PFSK-1 (cell line): ENCODE measurements around the gene RBMS3.

Experiments
- FOXP2 ChIP-seq: optimal IDR thresholded peaks from 2 replicates; pipeline ENCODE3; 2011; ENCODE audit warnings: borderline replicate concordance, control low read depth, inconsistent platforms; ENCODE audit not compliant: insufficient read depth; ENCODE audit errors: extremely low read length, extremely low read depth
- POLR2AphosphoS5 ChIP-seq: IDR thresholded peaks from 2 replicates; pipeline ENCODE4 v1.6.1; 2012; ENCODE audit warnings: low read depth, mild to moderate bottlenecking, control low read depth, low read length, moderate library complexity
- REST ChIP-seq, 2 experiments: IDR thresholded peaks; 2 replicates each; pipeline versions ENCODE4 v1.6.1 to v1.8.0; 2011 to 2012; ENCODE audit warnings: low read depth in 2 of 2, low read length in 2 of 2, control low read depth in 1 of 2, inconsistent platforms in 1 of 2, mild to moderate bottlenecking in 1 of 2, moderate library complexity in 1 of 2; ENCODE audit not compliant: insufficient read depth in 1 of 2
- SIN3A ChIP-seq: IDR thresholded peaks from 2 replicates; pipeline ENCODE4 v1.6.1; 2012; ENCODE audit warnings: mild to moderate bottlenecking, low read length, moderate library complexity, borderline replicate concordance; ENCODE audit not compliant: insufficient read depth
- TAF1 ChIP-seq: IDR thresholded peaks from 2 replicates; pipeline ENCODE4 v1.6.1; 2012; ENCODE audit warnings: low read length, control low read depth, borderline replicate concordance; ENCODE audit not compliant: insufficient read depth

Gene RBMS3

GRCh38 chr3:29249829-29250345 is 31.0 kb upstream of the RBMS3 start:
- no peak for TF ChIP-seq FOXP2
- TF ChIP-seq SIN3A = no peak
- no peak for TF ChIP-seq TAF1
- TF ChIP-seq POLR2AphosphoS5 = no peak
- no peak for TF ChIP-seq REST (IDR thresholded peaks at IDR 0.05; ENCODE audit: insufficient read depth in 1 of 2, low read depth in 2 of 2, low read length in 2 of 2)

GRCh38 chr3:29255854-29256696 is 24.8 kb upstream of the RBMS3 start:
- TF ChIP-seq SIN3A = no peak
- TF ChIP-seq FOXP2 = no peak
- TF ChIP-seq TAF1 = no peak
- TF ChIP-seq REST (IDR thresholded peaks at IDR 0.05; ENCODE audit: insufficient read depth in 1 of 2, low read depth in 2 of 2, low read length in 2 of 2) = no peak
- TF ChIP-seq POLR2AphosphoS5 = no peak

- no peak for TF ChIP-seq SIN3A
- no peak for TF ChIP-seq REST (IDR thresholded peaks at IDR 0.05; ENCODE audit: insufficient read depth in 1 of 2, low read depth in 2 of 2, low read length in 2 of 2)
- no peak for TF ChIP-seq TAF1
- TF ChIP-seq FOXP2 = no peak
- TF ChIP-seq POLR2AphosphoS5 = no peak
Observed at GRCh38 chr3:29258161-29258560, 22.7 kb upstream of the RBMS3 start.

GRCh38 chr3:29261119-29261518 is 19.8 kb upstream of the RBMS3 start:
- TF ChIP-seq POLR2AphosphoS5 (no peak), REST (IDR thresholded peaks at IDR 0.05; ENCODE audit: insufficient read depth in 1 of 2, low read depth in 2 of 2, low read length in 2 of 2) (no peak), SIN3A (no peak), FOXP2 (no peak), TAF1 (no peak)
